OCI-LY1 (cell line): Measurements from ENCODE around the gene FHIT.

ENCODE experiments used
- H2AFZ ChIP-seq: fragments of 200-600 bp; sonication (generic), shearing (Covaris generic); 2 replicates; pipeline ENCODE4 v1.6.0; 2014; ENCODE audit warnings: antibody characterized with exemption, mild to moderate bottlenecking, low read length
- H3F3A ChIP-seq: fragments of 200-600 bp; sonication (generic), shearing (Covaris generic); 2 replicates; pipeline ENCODE4 v1.6.0; 2014; ENCODE audit warnings: mild to moderate bottlenecking, antibody characterized with exemption, low read length, moderate library complexity; ENCODE audit not compliant: insufficient read depth
- H3K27ac ChIP-seq: fragments of 200-600 bp; sonication (generic); 2 replicates; pipeline ENCODE4 v1.5.1; 2014; ENCODE audit warnings: low read length, mixed run types, mild to moderate bottlenecking, low read depth; ENCODE audit not compliant: poor library complexity, severe bottlenecking
- H3K27me3 ChIP-seq: fragments of 200-600 bp; sonication (generic); 2 replicates; pipeline ENCODE4 v1.6.0; 2014; ENCODE audit warnings: antibody characterized with exemption, mild to moderate bottlenecking, low read length, moderate library complexity; ENCODE audit not compliant: insufficient read depth
- H3K36me3 ChIP-seq: fragments of 200-600 bp; sonication (generic); 2 replicates; pipeline ENCODE4 v1.6.1; 2014; ENCODE audit warnings: mild to moderate bottlenecking, antibody characterized with exemption, low read length, moderate library complexity, mixed read lengths; ENCODE audit not compliant: insufficient read depth
- H3K4me1 ChIP-seq: fragments of 200-600 bp; sonication (generic); 2 replicates; pipeline ENCODE4 v1.5.1; 2014; ENCODE audit warnings: mild to moderate bottlenecking, low read length, moderate library complexity; ENCODE audit not compliant: insufficient read depth, severe bottlenecking
- H3K4me2 ChIP-seq: fragments of 200-600 bp; sonication (generic), shearing (Covaris generic); 2 replicates; pipeline ENCODE4 v1.6.1; 2014; ENCODE audit warnings: low read length
- H3K4me3 ChIP-seq: fragments of 200-600 bp; sonication (generic); 2 replicates; pipeline ENCODE4 v1.5.1; 2014; ENCODE audit warnings: low read length, low read depth, mild to moderate bottlenecking, mixed read lengths; ENCODE audit not compliant: poor library complexity, severe bottlenecking
- H3K79me2 ChIP-seq: fragments of 200-600 bp; shearing (Covaris generic); 2 replicates; pipeline ENCODE4 v1.6.1; 2016; ENCODE audit warnings: mixed run types, low read length, mixed read lengths; ENCODE audit not compliant: insufficient read depth
- H3K9ac ChIP-seq: fragments of 200-600 bp; sonication (generic), shearing (Covaris generic); 2 replicates; pipeline ENCODE4 v1.6.1; 2014; ENCODE audit warnings: mild to moderate bottlenecking, low read length, mixed read lengths
- H3K9me2 ChIP-seq: fragments of 200-600 bp; sonication (generic), shearing (Covaris generic); 2 replicates; pipeline ENCODE4 v1.6.1; 2014; ENCODE audit warnings: low read depth, mild to moderate bottlenecking, low read length, mixed read lengths
- H3K9me3 ChIP-seq: fragments of 200-600 bp; shearing (Covaris generic); 2 replicates; pipeline ENCODE4 v1.6.1; 2014; ENCODE audit warnings: low read length, mixed read lengths
- H4K20me1 ChIP-seq: fragments of 200-600 bp; sonication (generic), shearing (Covaris generic); 2 replicates; pipeline ENCODE4 v1.6.0; 2016; ENCODE audit warnings: mild to moderate bottlenecking, low read length; ENCODE audit not compliant: insufficient read depth
- CTCF ChIP-seq: fragments of 200-600 bp; sonication (generic), shearing (Covaris generic); IDR thresholded peaks from 2 replicates; pipeline ENCODE4 v1.5.1; 2017; ENCODE audit warnings: mild to moderate bottlenecking, antibody characterized with exemption, low read length, moderate library complexity, mixed read lengths
- EZH2 ChIP-seq: fragments of 200-600 bp; sonication (generic), shearing (Covaris generic); IDR thresholded peaks from 2 replicates; pipeline ENCODE4 v1.8.0; 2017; ENCODE audit warnings: borderline replicate concordance, mixed run types, mild to moderate bottlenecking, antibody characterized with exemption, low read length, moderate library complexity, mixed read lengths

The FHIT gene

GRCh38 chr3:59756934-59757333 lies 1494.3 kb downstream of the FHIT start:
- Histone ChIP-seq H3K4me2 (no peak overlapping the region), H2AFZ (no peak overlapping the region), H3K27ac (no peak overlapping the region), H3K36me3 (no peaks in the 10 kb centered on the region), H3K9ac (no peak overlapping the region), H4K20me1 (no peaks in the 10 kb centered on the region), H3K4me3 (no peak overlapping the region), H3K9me3 (no peaks in the 10 kb centered on the region), H3K9me2 (no peaks in the 10 kb centered on the region), H3K79me2 (no peaks in the 10 kb centered on the region), H3K27me3 (no peaks in the 10 kb centered on the region), H3K4me1 (no peaks in the 10 kb centered on the region), H3F3A (no peaks in the 10 kb centered on the region)
- TF ChIP-seq EZH2 (no peak), CTCF (no peak)

GRCh38 chr3:59754456-59755129 lies 1496.7 kb downstream of the FHIT start:
- Histone ChIP-seq H4K20me1 (no peaks in the 10 kb centered on the region), H3K27ac (no peak overlapping the region), H3K79me2 (no peaks in the 10 kb centered on the region), H2AFZ (no peak overlapping the region), H3K27me3 (no peaks in the 10 kb centered on the region), H3K9me2 (no peaks in the 10 kb centered on the region), H3K9me3 (no peaks in the 10 kb centered on the region), H3K4me3 (no peak overlapping the region), H3K4me2 (no peak overlapping the region), H3K4me1 (no peaks in the 10 kb centered on the region), H3F3A (no peaks in the 10 kb centered on the region), H3K36me3 (no peaks in the 10 kb centered on the region), H3K9ac (no peak overlapping the region)
- no peak for TF ChIP-seq EZH2
- no peak for TF ChIP-seq CTCF

GRCh38 chr3:59753808-59754450 lies 1497.3 kb downstream of the FHIT start:
- no peak overlapping the region for H3K9ac ChIP-seq
- H3K4me3 ChIP-seq, result no peak overlapping the region
- H3K27ac ChIP-seq, result no peak overlapping the region
- TF ChIP-seq EZH2, result no peak
- TF ChIP-seq CTCF, result no peak
- H3K9me3 ChIP-seq, result no peaks in the 10 kb centered on the region
- no peak overlapping the region for H3K4me2 ChIP-seq
- H3K36me3 ChIP-seq, result no peaks in the 10 kb centered on the region
- no peak overlapping the region for H2AFZ ChIP-seq
- no peaks in the 10 kb centered on the region for H3K4me1 ChIP-seq
- H4K20me1 ChIP-seq, result no peaks in the 10 kb centered on the region
- no peaks in the 10 kb centered on the region for H3K9me2 ChIP-seq
- no peaks in the 10 kb centered on the region for H3F3A ChIP-seq
- H3K79me2 ChIP-seq, result no peaks in the 10 kb centered on the region
- no peaks in the 10 kb centered on the region for H3K27me3 ChIP-seq
